Chondrocyte (in vitro differentiated cells): ENCODE data around the gene FXYD7. TPM values are rescaled to one million over a fixed set of nuclear protein-coding genes. Genes with fewer than 3 reads are reported as not detected.
A peak's percentile ranks its signal among the peaks of the same experiment; 100 is the strongest.

Experiments used
- DNase-seq: peaks from one replicate; pipeline ENCODE4 v3.0.0; 2021; ENCODE audit warnings: mixed read lengths, low spot score
- H3K27ac Mint-ChIP-seq: one replicate; pipeline ENCODE4 v1.8.0; 2021; ENCODE audit warnings: mild to moderate bottlenecking, moderate library complexity, mixed read lengths; ENCODE audit not compliant: unreplicated experiment
- H3K27me3 Mint-ChIP-seq: 2 replicates; pipeline ENCODE4 v1.8.0; 2021; ENCODE audit warnings: low read depth, mixed read lengths
- H3K36me3 Mint-ChIP-seq: 2 replicates; pipeline ENCODE4 v1.8.0; 2021; ENCODE audit warnings: low read depth, mixed read lengths
- H3K4me1 Mint-ChIP-seq: 2 replicates; pipeline ENCODE4 v1.8.0; 2021; ENCODE audit warnings: low read depth, mild to moderate bottlenecking, mixed read lengths
- H3K4me3 Mint-ChIP-seq: one replicate; pipeline ENCODE4 v1.8.0; 2021; ENCODE audit warnings: mild to moderate bottlenecking, moderate library complexity, mixed read lengths; ENCODE audit not compliant: unreplicated experiment
- H3K9me3 Mint-ChIP-seq: 2 replicates; pipeline ENCODE4 v1.8.0; 2021; ENCODE audit warnings: low read depth, mixed read lengths
- CTCF ChIP-seq: fragments of 200-600 bp; sonication (generic); IDR thresholded peaks from 2 replicates; pipeline ENCODE4 v1.5.0; 2021; ENCODE audit warnings: antibody characterized with exemption, mild to moderate bottlenecking, moderate library complexity
- total RNA-seq: library from RNA; stranded (reverse); gene quantifications from 3 replicates; pipeline ENCODE4 v1.2.1, GENCODE V29; 2021

FXYD7 gene
- total RNA-seq, 1 donor from 2014 or later: not detected

DNA sequence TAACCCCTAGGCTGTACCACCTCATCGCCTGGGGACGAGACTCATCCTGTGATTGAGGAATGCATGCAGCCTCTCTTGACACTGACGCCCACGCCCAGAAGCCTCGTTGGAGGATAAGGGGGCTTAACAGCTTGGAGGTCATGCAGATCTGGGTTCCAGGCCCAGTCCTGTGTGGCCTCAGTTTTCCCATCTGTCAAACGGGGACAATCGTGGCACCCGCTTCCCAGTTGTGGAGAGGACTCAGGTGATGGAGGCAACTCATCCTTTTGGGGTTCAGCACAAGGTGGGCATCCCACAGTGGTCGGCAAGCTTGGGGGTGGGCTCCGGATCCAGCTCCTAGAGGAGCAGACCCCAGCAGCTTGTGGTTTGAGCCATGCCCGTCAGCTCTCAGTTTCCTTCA is 6.8 kb upstream of the FXYD7 start:
- H3K27me3 Mint-ChIP-seq: peaks cover 8% of the 10 kb centered on the region
- H3K36me3 Mint-ChIP-seq: no peaks in the 10 kb centered on the region
- H3K4me1 Mint-ChIP-seq: peaks cover 38% of the 10 kb centered on the region
- H3K9me3 Mint-ChIP-seq: no peaks in the 10 kb centered on the region
- H3K4me3 Mint-ChIP-seq: no peak overlapping the region
- DNase-seq: no peak
- TF ChIP-seq CTCF: no peak
- H3K27ac Mint-ChIP-seq: no peak overlapping the region

DNA sequence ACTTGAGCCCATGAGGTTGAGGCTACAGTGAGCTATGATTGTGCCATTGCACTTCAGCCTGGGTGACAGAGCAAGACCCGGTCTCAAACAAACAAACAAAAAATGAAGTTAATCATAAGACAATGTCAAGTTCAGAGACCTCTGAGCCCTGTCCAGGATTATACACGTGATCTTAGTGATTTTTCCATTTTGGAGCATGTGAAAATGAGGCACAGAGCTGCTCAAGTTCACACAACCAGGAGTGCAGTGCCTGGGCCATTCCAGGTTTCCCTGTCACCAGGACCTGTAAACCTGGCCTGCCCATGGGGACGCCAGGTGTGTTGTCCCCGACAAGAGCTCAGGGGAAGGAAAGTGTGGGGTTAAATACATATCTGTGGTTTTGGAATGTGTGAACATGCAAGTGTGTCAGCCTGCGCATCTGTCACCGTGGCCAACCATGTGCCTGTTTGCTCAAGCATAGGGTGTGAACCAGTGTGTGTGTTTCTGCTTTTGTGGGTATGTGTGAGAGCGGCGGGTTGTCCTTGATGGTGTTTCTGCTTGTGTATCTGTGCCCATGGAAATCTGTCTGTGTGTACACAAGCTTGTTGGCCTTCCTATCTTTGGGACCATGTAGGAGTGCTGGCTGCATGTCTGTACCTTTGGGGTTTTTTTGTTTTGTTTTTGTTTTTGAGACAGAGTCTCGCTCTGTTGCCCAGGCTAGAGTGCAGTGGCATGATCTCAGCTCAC is 5.9 kb upstream of the FXYD7 start:
- Mint-ChIP-seq H3K4me1 (peaks cover 45% of the 10 kb centered on the region), H3K36me3 (no peaks in the 10 kb centered on the region), H3K27me3 (peaks cover 15% of the 10 kb centered on the region), H3K4me3 (no peak overlapping the region), H3K27ac (no peak overlapping the region), H3K9me3 (no peaks in the 10 kb centered on the region)
- no peak for TF ChIP-seq CTCF
- no peak for DNase-seq

DNA sequence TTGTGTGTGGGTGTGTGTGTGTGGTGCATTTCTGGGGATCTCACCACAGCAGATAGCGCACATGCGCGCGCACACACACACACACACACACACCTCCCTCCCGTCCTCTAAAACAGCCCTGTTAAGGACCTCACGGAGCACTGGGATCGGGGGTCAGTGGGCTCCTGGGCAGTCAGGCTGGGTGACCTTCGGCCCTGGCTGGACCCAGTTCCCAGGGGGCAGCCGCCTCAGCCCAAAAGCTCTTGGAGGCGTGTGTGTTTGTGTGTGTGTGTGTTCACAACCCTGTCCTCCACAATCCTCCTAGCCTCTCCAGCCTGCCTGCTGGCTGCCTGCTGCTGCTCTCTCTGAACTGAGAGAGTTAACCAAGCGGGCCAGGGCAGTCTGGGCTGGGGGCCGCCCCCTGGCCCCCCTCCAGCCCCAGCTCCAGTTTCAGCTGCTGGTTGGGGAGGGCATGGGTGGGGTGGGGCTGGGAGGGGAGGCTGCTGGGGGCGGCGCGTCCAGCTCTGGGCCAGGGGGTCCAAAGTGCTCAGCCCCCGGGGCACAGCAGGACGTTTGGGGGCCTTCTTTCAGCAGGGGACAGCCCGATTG is 4.7 kb upstream of the FXYD7 start, which contains the start of gene FXYD1:
FXYD1 (plus strand) TSS at position 520 of the 588 bp plus-strand sequence. CDS start 1,256 bp downstream, outside the sequence.
- Mint-ChIP-seq H3K4me3 (peak within 1 kb of the TSS; percentile 65), H3K9me3 (no peaks in the 10 kb centered on the region), H3K4me1 (peaks cover 45% of the 10 kb centered on the region), H3K27ac (peak within 1 kb of the TSS; percentile 82), H3K36me3 (no peaks in the 10 kb centered on the region), H3K27me3 (peaks cover 15% of the 10 kb centered on the region)
- no peak for TF ChIP-seq CTCF
- no peak for DNase-seq

DNA sequence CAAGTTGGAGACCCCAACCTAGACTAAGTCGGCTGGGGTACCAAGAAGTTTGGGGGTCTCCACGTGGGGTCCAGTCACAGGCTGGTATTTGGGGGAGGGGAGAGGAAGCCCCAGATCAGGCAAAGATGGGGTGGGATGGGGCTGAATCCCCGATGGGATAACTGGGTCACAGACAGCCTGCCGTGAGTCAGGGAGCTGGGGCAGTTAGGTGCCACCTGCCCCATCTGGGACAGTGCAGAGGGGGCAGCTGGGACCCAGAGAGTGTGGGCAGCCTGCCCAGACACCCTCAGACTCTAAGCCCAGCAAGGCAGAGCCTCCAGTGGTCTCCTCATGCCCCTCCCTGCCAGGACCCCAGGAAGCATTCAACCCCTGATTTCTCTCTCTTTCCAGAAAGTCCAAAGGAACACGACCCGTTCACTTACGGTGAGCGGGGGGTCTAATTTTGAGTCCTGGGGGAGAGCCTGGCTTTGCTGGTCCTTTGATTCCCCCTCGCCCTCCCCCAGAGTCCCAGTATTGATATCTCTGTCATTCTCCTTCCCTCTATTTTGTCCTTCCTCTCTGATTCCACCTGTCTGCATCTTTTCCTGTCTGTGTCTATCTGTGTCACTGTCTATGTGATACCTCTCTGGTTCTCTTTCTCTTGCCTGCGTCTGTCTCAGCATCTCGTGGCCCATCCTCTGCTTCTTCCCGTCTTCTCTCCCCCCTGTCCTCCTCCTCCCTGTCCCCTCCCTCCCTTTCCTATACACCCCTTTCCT is 2.7 kb upstream of the FXYD7 start:
- H3K27me3 Mint-ChIP-seq: peaks cover 17% of the 10 kb centered on the region
- peak overlapping the region; percentile 49 for H3K27ac Mint-ChIP-seq
- no peak for TF ChIP-seq CTCF
- no peaks in the 10 kb centered on the region for H3K9me3 Mint-ChIP-seq
- no peaks in the 10 kb centered on the region for H3K36me3 Mint-ChIP-seq
- DNase-seq: no peak
- H3K4me3 Mint-ChIP-seq: peak overlapping the region; percentile 63
- peaks cover 52% of the 10 kb centered on the region for H3K4me1 Mint-ChIP-seq
